ENCODE data around the gene TRIM59. TPM values are rescaled to one million over a fixed set of nuclear protein-coding genes. Genes with fewer than 3 reads are reported as not detected.
A peak's percentile ranks its signal among the peaks of the same experiment; 100 is the strongest.

TRIM59 gene
- total RNA-seq (2014; rRNA removed; shearing (Covaris generic)), result 32.6 and 42.3 TPM in 2 replicates

GRCh38 chr3:160449636-160450598 lies at the start of gene TRIM59:
TSS of gene TRIM59 (minus strand) at chr3:160449786. CDS start at chr3:160439183, 10,603 bp downstream.
- Histone ChIP-seq H3K27me3 (ENCODE audit: control insufficient read depth, insufficient read depth, low read length) (no peaks in the 10 kb centered on the region), H3K36me3 (replicated peaks; ENCODE audit: control insufficient read depth, insufficient read depth, low read length) (peaks cover 2% of the 10 kb centered on the region), H3K4me3 (ENCODE audit: insufficient read depth, low read depth, low read length) (peak within 1 kb of the TSS; percentile 83)
- peak; percentile 98 for DNase-seq

- Histone ChIP-seq H3K4me3 (ENCODE audit: insufficient read depth, low read depth, low read length) (no peak overlapping the region), H3K36me3 (replicated peaks; ENCODE audit: control insufficient read depth, insufficient read depth, low read length) (peaks cover 8% of the 10 kb centered on the region), H3K27me3 (ENCODE audit: control insufficient read depth, insufficient read depth, low read length) (no peaks in the 10 kb centered on the region)
- no peak for DNase-seq
These were observed 48.6 kb upstream of the TRIM59 start for GRCh38 chr3:160498202-160498601.

GRCh38 chr3:160490166-160490565 lies 40.6 kb upstream of the TRIM59 start:
- H3K36me3 ChIP-seq (replicated peaks; ENCODE audit: control insufficient read depth, insufficient read depth, low read length), result no peaks in the 10 kb centered on the region
- DNase-seq, result no peak
- H3K4me3 ChIP-seq (ENCODE audit: insufficient read depth, low read depth, low read length), result no peak overlapping the region
- no peaks in the 10 kb centered on the region for H3K27me3 ChIP-seq (ENCODE audit: control insufficient read depth, insufficient read depth, low read length)

DNA sequence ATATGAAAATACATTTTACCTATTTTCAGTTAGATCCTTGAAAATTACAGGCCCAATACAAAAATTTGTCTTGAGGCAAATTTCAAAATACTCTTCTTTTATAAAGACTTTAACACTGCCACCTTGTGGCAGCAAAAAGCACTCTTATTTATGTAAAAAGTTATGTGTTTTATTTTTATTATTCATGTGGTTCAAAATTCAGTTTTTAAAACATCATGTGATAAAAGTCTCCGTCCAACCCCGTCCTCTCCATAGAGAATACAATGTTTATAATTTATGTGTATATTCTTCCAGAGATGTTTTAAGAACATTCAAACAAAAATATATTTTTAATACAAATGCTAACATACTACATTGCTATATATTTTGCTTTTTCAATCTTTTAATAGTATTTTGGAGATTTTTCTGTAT lies 36.9 kb upstream of the TRIM59 start:
- DNase-seq, result no peak
- Histone ChIP-seq H3K27me3 (ENCODE audit: control insufficient read depth, insufficient read depth, low read length) (no peaks in the 10 kb centered on the region), H3K36me3 (replicated peaks; ENCODE audit: control insufficient read depth, insufficient read depth, low read length) (no peaks in the 10 kb centered on the region), H3K4me3 (ENCODE audit: insufficient read depth, low read depth, low read length) (no peak overlapping the region)

GRCh38 chr3:160482796-160483195 lies 33.2 kb upstream of the TRIM59 start:
- Histone ChIP-seq H3K27me3 (ENCODE audit: control insufficient read depth, insufficient read depth, low read length) (no peaks in the 10 kb centered on the region), H3K36me3 (replicated peaks; ENCODE audit: control insufficient read depth, insufficient read depth, low read length) (no peaks in the 10 kb centered on the region), H3K4me3 (ENCODE audit: insufficient read depth, low read depth, low read length) (no peak overlapping the region)
- no peak for DNase-seq

GRCh38 chr3:160481856-160482255 lies 32.3 kb upstream of the TRIM59 start:
- no peak for DNase-seq
- Histone ChIP-seq H3K27me3 (ENCODE audit: control insufficient read depth, insufficient read depth, low read length) (no peaks in the 10 kb centered on the region), H3K4me3 (ENCODE audit: insufficient read depth, low read depth, low read length) (no peak overlapping the region), H3K36me3 (replicated peaks; ENCODE audit: control insufficient read depth, insufficient read depth, low read length) (no peaks in the 10 kb centered on the region)

- Histone ChIP-seq H3K27me3 (ENCODE audit: control insufficient read depth, insufficient read depth, low read length) (no peaks in the 10 kb centered on the region), H3K36me3 (replicated peaks; ENCODE audit: control insufficient read depth, insufficient read depth, low read length) (no peaks in the 10 kb centered on the region), H3K4me3 (ENCODE audit: insufficient read depth, low read depth, low read length) (no peak overlapping the region)
- no peak for DNase-seq
These were observed 31.3 kb upstream of the TRIM59 start for GRCh38 chr3:160480931-160481330.

DNA sequence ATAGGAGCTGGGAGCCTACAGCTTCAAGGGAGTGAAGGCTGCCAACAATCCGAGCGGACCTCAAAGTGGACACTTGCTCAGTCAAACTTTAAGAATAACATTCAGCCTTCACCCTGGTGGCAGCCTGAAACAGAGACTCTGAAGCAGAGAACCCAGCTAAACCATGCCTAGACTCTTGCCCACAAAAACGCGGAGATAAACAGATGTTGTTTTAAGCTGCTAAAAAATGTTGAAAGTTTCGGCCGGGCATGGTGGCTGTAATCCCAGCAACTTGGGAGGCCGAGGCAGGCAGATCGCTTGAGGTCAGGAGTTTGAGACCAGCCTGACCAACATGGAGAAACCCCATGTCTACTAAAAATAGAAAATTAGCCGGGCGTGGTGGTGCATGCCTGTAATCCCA lies 29.8 kb upstream of the TRIM59 start:
- no peaks in the 10 kb centered on the region for H3K36me3 ChIP-seq (replicated peaks; ENCODE audit: control insufficient read depth, insufficient read depth, low read length)
- no peak overlapping the region for H3K4me3 ChIP-seq (ENCODE audit: insufficient read depth, low read depth, low read length)
- no peak for DNase-seq
- no peaks in the 10 kb centered on the region for H3K27me3 ChIP-seq (ENCODE audit: control insufficient read depth, insufficient read depth, low read length)

DNA sequence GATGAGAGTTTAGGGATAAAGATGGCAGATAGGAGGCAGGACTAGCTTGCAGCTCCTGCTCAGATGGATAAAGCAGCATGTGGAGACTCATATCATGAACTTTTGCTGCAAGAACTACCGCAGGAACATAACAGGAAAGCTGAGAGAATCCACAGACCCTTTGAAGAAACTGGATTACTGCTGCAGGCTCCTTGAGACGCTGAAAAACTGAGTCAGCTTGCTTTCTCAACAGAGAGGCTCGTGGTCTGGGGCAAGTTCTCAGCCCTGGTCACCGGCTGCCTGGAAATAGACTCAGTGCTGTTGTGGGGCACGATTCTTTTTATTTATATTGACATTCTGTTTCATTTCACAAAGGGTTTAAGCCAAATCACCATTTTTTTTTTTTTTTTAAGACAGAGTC lies 28.8 kb upstream of the TRIM59 start:
- no peaks in the 10 kb centered on the region for H3K27me3 ChIP-seq (ENCODE audit: control insufficient read depth, insufficient read depth, low read length)
- DNase-seq, result no peak
- H3K36me3 ChIP-seq (replicated peaks; ENCODE audit: control insufficient read depth, insufficient read depth, low read length), result no peaks in the 10 kb centered on the region
- no peak overlapping the region for H3K4me3 ChIP-seq (ENCODE audit: insufficient read depth, low read depth, low read length)

DNA sequence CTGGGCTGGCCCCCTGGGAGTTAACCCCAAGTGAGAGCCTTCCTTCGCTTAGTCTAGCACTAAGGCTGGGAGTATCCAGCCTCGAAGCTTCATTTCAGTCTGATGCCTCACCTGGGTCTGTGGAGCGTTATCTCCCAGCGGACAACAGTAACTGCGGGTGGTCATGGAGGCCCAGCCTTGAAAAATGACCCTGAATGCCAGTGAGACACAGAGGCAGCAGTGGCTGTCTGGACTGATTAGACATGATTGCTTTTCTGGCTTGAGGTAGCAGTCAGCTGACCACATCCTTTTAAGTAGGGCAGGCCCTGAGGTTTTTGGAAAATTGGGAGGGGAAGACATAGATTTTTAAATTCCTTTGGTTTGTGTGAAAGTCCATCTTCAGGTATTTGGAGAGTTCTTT lies 28.2 kb upstream of the TRIM59 start:
- no peaks in the 10 kb centered on the region for H3K27me3 ChIP-seq (ENCODE audit: control insufficient read depth, insufficient read depth, low read length)
- no peaks in the 10 kb centered on the region for H3K36me3 ChIP-seq (replicated peaks; ENCODE audit: control insufficient read depth, insufficient read depth, low read length)
- no peak overlapping the region for H3K4me3 ChIP-seq (ENCODE audit: insufficient read depth, low read depth, low read length)
- DNase-seq, result no peak

GRCh38 chr3:160475884-160476283 lies 26.3 kb upstream of the TRIM59 start:
- no peaks in the 10 kb centered on the region for H3K27me3 ChIP-seq (ENCODE audit: control insufficient read depth, insufficient read depth, low read length)
- H3K4me3 ChIP-seq (ENCODE audit: insufficient read depth, low read depth, low read length), result no peak overlapping the region
- H3K36me3 ChIP-seq (replicated peaks; ENCODE audit: control insufficient read depth, insufficient read depth, low read length), result no peaks in the 10 kb centered on the region
- DNase-seq, result no peak

GRCh38 chr3:160475153-160475552 lies 25.6 kb upstream of the TRIM59 start:
- no peak for DNase-seq
- no peaks in the 10 kb centered on the region for H3K27me3 ChIP-seq (ENCODE audit: control insufficient read depth, insufficient read depth, low read length)
- no peaks in the 10 kb centered on the region for H3K36me3 ChIP-seq (replicated peaks; ENCODE audit: control insufficient read depth, insufficient read depth, low read length)
- H3K4me3 ChIP-seq (ENCODE audit: insufficient read depth, low read depth, low read length), result no peak overlapping the region

GRCh38 chr3:160474416-160474838 lies 24.8 kb upstream of the TRIM59 start:
- Histone ChIP-seq H3K4me3 (ENCODE audit: insufficient read depth, low read depth, low read length) (no peak overlapping the region), H3K36me3 (replicated peaks; ENCODE audit: control insufficient read depth, insufficient read depth, low read length) (no peaks in the 10 kb centered on the region), H3K27me3 (ENCODE audit: control insufficient read depth, insufficient read depth, low read length) (no peaks in the 10 kb centered on the region)
- DNase-seq, result no peak

DNA sequence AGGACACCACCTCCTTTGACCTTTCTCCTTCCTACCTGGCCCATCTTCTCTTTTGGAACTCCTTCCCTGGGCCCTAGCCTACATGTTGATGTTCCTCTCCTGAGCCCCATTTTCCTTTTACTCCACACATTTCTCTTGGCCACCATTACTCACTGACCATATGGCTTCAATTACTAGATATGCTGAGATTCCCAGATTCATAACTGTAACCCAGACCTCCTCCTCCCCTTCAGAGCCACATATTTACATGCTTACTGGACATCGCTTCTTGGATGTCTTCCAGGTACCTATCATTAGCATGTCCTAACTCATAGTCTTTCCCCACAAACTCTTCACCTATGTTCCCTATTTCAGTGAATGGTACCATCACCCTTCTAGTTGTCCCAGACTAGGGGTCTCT lies 24.4 kb upstream of the TRIM59 start:
- Histone ChIP-seq H3K4me3 (ENCODE audit: insufficient read depth, low read depth, low read length) (no peak overlapping the region), H3K27me3 (ENCODE audit: control insufficient read depth, insufficient read depth, low read length) (no peaks in the 10 kb centered on the region), H3K36me3 (replicated peaks; ENCODE audit: control insufficient read depth, insufficient read depth, low read length) (no peaks in the 10 kb centered on the region)
- DNase-seq, result no peak

DNA sequence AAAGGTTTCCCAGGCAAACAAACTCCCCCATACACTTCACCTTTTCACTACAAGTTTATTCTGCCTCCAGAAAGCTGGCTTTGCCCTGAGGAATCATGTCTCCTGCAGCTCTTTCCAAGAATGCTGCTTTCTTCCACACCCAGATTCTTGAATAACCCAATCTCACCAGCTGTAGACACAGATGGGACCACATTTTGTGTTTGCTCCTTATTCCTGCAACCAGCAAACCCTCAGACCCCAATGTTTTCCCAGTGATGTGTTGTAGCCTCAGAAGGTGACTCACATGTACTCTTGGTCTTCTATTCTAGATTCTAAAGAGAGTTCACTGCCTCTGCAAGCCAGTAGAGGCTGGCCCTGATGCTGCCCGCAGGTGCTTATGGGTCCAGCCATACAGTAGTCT lies 23.6 kb upstream of the TRIM59 start:
- no peak for DNase-seq
- Histone ChIP-seq H3K4me3 (ENCODE audit: insufficient read depth, low read depth, low read length) (no peak overlapping the region), H3K27me3 (ENCODE audit: control insufficient read depth, insufficient read depth, low read length) (no peaks in the 10 kb centered on the region), H3K36me3 (replicated peaks; ENCODE audit: control insufficient read depth, insufficient read depth, low read length) (no peaks in the 10 kb centered on the region)

Measured in H7 (cell line).